Measurements from ENCODE around the gene KY.
A peak's percentile ranks its signal among the peaks of the same experiment; 100 is the strongest.

KY gene

DNA sequence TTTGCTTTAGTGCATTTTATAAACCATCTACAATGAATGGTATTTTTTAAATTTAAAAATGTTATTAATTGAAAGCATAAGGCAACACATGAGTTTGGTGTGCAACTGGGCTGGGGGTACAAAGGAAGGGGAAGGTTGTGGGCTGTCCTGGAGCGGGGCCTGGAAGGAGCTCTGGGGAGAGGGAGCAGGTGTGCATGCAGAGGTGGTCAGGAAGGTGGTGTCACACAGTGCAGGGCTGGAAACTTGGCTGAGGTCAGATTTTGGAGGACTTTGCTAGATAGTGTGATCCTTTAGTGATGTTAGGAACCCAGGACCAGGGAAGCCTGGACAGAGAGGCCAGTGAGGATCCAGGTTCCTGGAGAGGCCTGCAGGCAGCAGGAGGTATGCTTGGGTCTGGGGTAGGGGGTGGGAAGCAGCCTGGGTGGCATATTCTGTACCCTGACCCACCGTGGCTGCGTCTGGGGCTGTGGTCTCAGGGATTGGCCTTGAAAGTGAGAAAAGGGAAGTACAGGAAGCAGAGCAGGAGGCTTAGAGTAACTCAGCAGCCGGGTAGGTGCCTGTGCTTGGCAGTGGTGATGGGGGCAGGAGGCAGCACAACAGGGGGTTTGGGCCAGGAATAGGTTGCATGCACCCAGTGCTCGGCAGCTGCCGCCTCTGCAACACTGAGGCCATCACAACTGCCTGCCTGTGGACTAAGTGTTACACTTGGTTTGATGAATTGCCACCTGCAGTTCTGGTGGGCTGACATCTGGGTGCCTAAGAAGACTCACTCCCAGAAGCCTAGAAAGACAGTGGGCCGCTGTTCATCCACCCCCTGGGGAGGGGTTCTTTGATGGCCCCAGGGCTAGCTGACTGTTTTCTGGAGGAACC is 33.0 kb downstream of the KY start:
- DNase-seq = no peak

DNA sequence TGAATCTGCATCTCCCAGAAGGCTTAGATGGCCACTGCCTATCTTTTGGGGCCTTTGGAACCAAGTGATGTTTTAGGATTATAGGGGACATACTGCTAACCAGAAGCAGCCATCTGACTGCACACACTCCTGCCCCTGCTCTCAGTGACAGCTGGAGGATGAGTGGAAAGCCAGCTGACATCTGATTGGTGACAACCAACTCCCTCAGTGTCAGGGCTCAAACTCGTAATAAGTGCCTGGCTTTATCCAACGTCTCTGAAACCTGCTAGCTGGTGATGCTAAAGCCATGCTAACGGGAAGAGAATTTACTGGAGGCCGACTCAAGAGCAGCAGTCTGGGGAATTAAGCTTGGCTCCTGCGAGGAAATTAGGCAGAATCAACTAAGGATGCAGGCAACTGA is 35.1 kb downstream of the KY start:
- DNase-seq = no peak

DNA sequence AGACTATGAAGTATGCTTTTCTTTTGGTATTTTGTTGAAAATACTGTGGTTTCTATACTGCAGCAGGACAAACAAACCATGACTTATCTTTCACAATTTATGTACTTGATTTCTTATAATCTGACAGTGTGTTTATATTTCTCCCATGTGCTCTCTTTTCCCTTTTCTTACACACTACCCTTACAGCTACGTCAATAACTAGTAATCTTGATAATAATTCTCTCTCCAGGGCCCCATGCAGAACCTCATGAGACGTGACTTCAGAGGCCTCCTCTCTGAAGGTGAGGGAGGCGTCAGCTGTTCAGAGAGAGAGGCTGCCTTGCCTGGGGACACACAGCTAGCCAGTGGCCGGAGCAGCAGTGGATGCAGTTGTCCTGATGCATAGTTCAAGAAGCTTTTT is 35.9 kb downstream of the KY start:
- no peak for DNase-seq

DNA sequence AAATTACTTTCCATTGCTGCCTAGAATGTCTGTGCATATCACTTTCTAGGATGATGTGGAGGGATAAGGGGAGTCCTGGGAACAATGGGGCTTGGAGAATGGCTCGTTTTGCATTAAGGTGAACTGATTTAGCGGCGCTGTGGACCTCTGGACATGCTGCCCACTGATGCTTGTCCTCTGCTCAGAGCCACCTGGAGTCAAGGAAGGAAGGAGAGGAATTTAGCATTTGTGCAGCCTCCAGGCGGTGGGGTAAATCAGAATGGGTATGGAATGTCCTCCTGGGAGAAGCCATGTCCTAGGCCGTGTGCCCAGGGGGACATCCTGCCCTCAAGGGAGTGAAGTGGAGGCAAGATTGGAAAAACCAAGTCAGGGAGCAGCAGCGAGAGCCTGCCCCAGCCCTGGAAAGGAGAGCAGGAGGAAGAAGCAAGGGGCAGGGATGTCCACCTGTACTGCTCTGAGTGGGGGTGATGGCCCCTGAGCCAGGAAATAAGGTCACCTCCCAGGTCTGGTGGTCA is 37.8 kb downstream of the KY start:
- no peak for DNase-seq

DNA sequence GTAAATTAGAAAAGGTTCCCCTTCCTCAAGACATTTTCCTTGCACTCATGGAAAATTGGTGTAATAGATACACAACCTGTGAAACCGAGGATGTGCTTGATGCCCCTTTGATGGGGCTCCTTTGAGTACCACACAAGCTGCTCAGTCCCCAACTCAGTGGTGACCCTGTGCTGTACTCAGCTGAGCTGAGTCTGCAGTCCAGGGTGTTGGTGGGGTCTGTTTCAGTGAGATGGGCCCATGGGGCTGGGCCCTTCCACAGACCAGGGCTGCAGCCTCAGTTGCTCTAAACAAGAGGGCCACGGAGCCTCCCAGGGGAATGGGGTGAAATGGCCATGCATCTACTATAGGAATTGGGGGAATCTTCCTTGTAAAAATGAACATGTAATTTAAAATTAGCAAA is 39.3 kb downstream of the KY start:
- no peak for DNase-seq

DNA sequence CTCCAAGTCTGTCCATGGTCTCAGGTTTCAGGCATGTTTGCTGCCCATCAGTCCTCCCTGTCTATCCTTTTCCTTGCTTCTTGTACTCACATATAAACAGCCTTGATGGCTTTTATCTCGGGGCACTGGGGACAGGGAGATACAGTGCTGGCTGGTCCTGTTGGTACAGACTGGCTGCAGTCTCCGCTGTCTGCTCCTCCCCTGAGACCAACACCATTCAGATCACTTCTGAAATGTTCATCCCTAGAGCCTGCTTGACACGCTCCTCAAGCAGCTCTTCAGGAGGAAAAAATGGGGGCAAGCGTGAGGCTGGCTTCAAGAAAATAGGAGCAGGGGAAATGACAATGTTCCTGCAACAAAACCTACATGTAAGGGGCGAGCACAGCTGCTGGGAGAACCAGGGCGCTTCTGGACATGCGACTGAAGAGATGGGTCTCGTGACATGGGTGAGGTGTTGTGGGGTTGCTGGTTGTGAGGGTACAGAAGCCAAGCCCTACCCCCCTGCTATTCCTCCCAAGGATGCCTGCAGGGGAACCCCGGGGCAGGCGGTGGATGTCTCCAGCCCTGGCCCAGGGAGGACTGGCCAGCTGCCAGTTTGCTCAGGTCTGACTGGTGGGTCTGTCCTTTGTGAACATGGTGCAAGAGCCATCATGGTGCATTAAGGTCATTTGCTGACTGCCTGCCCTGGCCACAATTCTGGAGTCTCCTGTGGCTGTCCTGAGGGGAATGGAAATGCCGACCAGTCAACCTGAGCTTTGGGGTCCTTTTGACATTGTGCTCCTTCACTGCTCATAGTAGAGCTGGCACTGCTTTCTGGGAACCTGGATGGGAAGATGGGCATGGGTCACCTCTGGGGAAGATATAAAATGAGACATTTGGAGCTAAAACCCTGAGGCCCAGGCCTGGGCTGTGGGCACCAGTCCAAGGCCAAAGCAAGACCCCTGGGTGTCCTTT is 40.1 kb downstream of the KY start:
- no peak for DNase-seq

DNA sequence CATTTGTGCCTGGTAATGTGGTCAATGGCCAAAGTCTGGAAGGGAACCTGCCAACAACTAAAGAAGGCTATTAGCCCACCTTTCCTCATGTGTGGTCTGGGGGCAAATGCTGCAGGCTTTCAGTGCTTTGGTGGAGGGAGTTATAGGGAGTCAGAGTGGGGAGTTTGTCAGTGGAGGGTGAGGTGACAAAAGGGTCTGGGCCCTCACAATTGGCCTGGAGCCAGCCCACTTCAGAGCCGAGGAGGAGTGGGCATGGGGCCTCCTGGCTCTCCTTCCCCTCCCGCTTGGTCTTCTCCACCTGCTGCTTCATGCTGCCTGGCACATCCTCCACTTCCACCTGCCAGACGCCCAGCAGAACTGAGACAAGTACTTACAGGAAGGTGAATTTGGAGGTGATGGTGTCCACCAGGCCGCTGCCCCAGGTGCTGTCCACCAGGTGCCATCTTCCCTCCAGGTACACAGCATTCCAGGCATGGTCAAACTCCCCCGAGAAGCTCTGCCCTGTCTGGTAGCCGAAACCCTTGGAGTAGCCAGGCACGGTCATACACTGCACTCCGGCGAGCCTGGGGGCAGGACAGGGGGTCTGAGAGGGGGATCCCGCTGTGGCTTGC is 40.9 kb downstream of the KY start:
- no peak for DNase-seq

DNA sequence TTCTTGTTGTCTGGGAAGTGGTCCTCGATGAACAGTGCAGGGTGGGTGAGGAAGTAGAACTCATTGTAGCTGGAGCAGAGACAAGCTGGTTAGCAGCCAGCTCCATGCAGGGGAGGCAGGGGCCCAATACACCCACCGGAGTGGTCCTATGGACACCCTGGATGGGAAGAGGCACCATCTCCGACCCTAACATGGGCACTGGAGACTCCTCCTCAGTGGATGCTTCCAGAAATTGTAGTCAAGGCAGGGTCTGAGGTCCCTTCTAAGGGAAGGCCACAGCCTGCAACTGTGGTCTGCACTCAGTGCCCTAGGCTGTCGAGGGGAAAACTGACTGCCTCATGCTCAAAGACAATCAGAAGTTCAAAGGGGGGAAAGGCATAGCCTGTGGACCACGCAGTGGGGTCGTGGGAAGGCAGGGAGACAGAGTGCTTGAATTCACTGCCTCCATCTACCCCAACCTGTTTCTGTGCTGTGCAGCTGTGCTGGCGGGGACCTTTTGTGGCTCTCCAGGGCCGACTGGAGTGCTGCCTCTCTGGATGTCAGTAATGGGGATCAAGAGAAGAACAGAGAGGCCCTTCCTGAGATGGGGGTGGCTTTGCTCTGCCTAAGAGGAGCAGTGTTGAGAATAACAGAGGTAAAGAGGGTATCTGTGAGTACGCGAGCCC is 41.9 kb downstream of the KY start:
- no peak for DNase-seq

DNA sequence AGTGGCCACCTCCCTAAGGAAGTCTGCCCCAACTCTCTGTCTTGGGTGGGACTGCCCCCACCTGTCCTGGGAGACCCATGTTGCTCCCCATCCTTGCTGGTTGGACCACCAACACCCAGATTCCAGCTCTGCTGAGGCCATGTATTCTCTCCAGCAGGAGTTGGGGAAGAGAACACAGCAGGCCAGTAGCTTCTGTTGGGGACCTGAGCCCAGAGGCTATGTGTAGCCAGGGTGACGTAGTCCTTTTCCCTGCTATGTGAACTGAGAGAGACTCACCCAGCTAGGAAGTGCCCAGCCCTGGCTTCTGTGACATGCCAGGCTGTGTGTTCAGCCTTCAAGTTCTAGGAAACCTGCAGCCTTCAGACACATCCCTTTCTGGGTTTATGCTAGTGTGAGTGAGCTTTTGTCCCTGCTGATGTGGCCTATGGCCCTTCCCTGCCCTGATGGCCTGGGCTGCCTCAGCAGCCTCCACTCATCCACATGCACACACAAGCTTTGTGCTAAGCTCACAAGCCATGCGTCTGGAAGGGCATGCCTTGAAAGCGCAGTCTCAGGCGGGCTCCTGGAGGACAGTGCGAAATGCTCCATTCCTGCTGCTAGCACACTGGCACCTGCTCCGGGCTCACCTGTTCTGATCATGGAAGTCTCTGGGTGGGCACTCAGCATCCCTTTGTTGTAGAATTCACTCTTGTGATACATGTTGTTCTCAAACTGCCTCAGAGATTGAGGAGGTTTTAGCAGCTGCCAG is 42.6 kb downstream of the KY start:
- DNase-seq = no peak

DNA sequence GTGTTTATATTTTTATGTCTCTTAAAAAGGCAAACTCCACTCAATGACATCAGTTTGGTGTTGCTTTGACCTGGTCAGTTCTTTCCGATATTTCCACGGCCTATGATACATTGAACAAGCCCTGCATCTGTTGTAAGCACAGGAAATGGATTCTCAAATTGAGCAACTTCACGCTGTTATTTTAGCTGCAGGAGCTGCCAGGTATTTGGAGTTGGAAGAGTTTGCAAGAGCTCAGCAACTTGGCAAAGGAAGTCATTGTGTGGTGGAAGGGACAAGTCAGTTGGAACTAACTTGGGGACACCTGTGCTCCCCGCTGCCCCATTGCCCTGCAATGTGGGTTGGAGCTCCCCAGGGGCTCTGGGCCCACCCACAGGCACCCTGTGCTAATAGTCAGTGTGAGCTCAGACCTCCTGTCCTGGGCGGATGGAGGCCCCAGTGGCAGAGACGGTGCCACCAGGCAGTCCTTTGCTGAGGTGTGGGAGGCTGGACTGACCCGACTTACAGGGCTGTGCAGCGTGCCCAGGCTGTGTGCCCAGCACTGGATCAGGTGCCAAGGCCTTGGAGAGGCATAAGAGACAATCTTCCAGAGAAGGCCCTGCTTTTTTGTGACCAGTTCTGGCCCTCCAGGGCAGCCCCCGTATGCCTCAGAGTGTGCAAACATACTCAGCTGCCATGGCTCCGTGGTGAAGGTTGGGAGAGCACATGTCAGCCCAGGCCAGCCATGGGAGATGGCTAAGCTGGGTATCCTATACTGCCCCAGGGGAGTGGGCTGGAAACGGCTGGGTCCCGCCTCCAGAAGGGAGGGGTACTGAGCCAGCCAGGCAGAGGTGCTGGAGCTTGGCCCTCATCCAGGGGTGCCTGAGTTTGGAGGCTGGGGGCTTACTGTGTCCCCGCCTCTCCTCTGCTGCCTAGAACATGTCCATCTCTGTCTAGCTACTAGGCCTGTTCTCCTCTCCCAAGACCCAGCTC is 43.5 kb downstream of the KY start:
- no peak for DNase-seq

DNA sequence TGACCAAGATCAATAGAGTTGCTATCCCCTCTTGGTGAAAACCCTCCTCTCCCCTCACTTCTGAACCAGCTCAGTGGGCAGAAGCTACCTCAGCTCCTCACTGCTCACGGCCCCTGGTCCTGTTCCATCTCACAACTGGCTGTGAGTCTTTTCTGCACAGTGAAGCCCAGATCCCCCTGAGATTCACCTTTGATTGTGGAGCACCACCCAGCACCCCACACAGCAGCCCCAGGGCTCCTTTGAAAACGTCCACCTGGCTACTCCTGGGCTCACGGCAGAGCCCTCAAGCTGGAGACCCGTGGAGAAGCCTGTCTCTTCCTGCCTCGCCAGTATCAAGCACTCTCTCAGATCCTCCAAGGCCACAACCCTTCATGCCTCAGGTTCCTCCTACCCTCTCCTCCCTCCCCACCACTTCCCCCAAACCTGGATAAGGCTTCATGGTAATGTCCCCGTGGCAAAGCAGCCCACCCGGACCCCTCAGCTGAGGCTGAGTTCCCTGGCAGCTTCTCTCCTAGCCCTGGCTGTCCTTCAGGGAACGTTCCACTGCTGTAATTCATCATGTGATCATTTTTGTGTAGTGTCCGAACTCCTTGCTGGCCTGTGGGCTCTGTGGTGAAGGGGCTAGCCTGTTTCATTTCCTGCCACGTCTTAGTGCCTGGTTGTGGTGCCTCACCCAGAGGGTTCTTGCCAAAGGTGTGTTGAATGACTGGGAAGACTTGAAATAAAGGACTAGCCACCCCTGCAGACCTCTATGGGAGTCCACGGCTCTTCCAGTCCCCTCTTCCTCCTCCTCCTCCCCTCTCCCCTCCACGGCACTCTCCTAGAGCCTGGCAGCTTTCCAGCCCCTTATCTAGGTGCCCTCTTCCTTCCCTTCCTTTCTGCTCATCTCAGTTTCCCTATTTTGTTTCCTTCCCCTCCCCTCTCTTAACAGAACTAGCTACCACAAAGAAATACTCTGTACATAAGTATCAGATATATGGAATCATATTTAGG is 44.5 kb downstream of the KY start:
- DNase-seq = no peak

DNA sequence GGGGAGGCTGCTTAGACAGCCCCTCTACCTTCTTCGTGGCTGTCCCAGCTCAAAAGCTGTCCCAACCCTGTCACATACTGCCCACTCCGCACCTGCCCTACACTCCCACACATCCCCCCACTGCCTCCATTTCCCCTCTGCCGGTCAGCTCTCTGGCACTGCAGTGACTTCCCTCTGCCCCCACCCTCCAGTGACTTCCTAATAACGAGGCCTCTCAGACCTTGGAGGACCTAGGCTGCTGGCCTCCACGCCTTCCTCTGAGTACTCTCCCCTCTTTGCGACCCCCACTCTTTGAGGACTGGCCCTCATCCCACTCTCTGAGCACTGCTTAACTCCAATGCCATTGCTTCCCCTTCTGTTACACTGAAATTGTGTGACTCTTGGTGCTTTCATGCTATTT is 45.3 kb downstream of the KY start:
- DNase-seq = no peak

DNA sequence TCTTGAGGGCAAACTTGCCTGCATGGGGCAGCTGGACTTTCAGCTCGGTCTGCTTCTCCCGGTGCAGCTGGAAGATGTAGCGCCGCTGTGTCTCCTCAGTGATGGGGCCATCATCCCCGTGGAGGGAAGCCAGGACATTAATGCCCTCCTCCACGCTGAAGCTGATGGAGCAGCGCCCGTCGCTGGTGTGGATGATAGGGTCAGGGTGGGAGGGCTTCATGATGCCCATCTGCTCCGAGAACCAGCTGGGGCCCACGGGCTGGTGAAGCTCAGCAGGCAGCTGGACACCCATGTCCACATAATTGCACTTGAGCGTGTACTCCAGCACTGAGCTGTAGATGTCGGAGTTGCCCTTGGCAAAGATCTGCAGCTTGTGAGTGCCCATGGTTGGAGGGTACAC is 46.9 kb downstream of the KY start:
- DNase-seq = no peak

DNA sequence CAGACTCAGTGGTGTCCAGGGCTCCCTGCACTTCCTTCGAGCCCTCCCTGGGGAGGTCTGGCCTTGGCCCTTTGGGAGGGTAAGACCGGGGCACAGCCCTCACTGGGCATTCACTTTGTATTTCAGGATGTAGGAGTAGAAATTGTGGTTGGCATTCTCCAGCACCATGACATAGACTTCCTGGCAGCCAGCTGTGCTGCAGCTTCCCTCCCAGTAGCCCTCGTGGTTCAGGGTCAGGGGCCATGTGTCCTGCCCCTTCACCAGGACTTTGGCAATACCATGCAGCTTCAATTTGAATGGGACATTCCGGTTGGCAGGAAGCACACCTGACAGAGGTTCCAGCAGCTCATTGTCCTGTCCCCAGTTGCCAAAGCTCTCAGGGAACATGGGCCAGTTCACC is 47.3 kb downstream of the KY start:
- no peak for DNase-seq

DNA sequence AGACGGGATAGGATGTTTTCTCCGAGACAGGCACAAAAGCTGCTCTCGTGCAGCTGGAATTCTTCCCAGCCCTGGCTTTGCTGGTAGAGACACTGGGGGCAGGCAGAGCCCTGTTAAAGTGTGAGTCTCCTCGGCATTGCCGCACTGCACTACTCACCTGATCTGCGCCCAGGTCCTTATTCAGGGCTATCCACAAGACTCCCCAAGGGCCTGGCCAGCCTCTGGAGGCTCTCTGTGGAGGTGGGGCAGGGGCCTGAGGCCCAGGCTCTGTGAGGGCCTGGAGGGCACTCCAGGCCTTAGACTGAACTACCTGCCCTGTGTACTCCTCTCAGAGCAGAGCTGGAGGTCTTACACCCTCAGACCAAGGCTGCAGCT is 48.4 kb downstream of the KY start:
- no peak for DNase-seq

DNA sequence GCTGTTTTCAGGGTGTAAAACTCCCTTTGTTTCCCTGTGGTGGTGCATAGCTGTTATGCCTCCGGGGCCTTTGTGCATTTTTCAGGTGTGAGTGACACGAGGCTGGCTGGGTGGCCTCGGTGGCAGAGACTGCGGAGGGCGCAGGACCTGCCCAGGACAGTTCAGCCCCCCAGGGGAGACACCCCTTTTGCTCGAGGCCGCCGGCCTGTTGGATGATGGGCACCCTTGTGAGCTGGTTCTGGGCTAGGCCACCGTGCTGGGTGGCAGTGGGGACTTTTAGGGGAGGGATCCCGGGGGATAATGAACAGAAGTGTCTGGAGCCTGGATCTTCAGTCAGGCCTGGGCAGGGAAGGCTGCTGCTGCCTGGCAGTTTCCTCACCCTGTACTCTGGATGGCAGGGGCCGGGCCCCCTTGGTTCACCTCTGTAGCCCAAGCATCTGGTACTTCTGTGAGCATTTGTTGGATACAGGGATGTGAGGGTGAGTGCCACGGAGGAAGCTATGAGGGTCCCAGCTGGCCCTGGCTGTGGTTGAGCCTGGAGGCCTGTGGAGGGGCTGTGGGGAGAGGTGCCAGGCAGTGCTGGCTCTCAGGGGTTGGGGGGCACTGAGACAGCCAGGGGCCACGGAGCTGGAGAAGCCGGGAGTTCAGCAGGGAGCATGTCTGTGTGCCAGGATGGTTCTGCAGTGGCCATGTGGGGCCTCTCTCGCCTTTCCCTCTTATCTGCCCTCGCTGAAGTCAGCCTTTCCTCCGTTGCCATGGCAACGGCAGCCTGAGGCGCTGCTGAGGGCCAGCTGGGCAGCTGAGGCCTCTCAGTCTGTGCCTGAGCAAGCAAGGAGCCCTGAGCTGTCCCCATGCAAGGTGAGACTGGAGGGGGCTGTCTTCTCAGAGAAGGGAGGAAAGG is 49.0 kb downstream of the KY start:
- DNase-seq = no peak

DNA sequence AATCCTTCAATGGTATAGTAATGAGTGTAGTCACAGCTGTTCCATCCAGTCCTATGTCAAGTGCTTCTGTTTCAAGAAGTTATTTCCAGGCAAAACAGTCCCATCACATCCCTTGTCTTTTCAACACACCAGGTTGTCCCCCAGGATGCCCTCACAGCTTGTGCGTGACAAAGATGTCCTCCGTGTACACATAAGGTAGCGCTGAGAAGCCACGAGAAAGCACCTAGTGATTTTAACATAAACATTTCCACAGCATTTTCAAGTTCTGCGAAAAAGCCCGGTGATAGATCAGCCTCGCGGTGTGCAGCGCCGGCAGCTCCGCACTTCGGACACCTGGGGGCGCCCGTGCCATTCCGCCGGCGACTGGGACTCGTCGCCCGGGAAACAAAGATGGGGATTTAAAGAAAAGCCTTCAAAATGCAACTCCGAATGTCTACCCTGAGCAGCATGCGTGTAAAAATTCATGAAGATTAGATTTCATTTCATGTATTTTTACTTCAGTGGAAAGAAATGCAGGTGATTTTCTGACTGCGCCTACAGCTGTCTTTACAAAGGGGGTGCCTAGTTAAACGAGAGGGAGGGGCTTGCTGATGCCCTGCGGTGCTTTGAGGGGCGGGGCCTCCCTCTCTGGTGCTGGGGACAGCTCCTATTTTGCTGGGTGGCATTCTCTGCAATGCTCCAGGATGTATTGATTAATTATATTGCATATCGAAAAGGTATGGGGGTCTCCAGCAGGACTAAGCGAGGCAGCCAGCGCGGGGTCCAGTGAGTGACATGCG is 49.9 kb downstream of the KY start:
- peak; percentile 65 to 72 for DNase-seq

DNA sequence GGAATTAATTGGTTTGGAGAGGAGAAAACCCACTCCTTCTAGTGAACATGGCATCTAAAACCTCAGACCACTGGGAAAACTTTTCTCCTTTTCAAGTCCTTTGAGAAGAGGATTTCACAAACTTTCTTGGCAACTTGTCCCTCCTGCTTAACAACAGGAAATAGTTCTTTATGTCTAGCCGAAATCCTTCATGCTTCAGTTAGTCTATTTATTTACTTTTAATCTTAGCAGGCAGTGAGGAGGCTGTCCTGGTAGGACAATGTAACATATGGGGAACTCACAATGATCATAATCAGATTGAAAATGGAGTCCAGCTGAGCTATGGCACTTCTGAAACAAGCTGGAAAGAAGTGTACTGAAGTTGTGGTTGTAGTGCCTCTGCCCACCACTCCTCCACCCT is 50.6 kb downstream of the KY start:
- no peak for DNase-seq

Measured in activated CD4-positive, alpha-beta T cell treated with anti-CD3 and anti-CD28 coated beads, Interleukin-2, amount 50 U/mL, for 48 hours (primary cell).